Transverse colon (tissue), 4 donors: ENCODE results near the gene EVPL.

Source experiments
- CTCF ChIP-seq, 5 experiments: fragments of 200-600 bp in 3 of 5; fragments of 450-650 bp in 2 of 5; sonication (generic) in 3 of 5; IDR thresholded peaks; 1 replicate in 2 of 5; 2 replicates in 3 of 5; pipeline ENCODE4 v1.5.1; 2016 to 2017; ENCODE audit warnings: antibody characterized with exemption in 5 of 5, inconsistent platforms in 3 of 5, mild to moderate bottlenecking in 2 of 5, moderate library complexity in 1 of 5
- POLR2AphosphoS5 ChIP-seq, 3 donors: sonication (generic); formaldehyde crosslinking; IDR thresholded peaks; one replicate each; pipeline ENCODE4 v1.6.1; 2016; ENCODE audit warnings: antibody characterized with exemption in 3 of 3

- TF ChIP-seq POLR2AphosphoS5 (IDR thresholded peaks at IDR 0.05) = peak; percentile 93 to 98 (median 97)
- peak; percentile 23 to 77 (median 32) for TF ChIP-seq CTCF (IDR thresholded peaks at IDR 0.05)
These were observed 48.0 kb downstream of the EVPL start, which contains the start of the genes ACOX1 and TEN1 for GRCh38 chr17:75978938-75979704.
